ENCODE data around the gene NENF. TPM values are rescaled to one million over a fixed set of nuclear protein-coding genes. Genes with fewer than 3 reads are reported as not detected.

The NENF gene
- polyA plus RNA-seq, 1 of the 3 experiments (the other 2 are of a cell fraction): 78.7 TPM

DNA sequence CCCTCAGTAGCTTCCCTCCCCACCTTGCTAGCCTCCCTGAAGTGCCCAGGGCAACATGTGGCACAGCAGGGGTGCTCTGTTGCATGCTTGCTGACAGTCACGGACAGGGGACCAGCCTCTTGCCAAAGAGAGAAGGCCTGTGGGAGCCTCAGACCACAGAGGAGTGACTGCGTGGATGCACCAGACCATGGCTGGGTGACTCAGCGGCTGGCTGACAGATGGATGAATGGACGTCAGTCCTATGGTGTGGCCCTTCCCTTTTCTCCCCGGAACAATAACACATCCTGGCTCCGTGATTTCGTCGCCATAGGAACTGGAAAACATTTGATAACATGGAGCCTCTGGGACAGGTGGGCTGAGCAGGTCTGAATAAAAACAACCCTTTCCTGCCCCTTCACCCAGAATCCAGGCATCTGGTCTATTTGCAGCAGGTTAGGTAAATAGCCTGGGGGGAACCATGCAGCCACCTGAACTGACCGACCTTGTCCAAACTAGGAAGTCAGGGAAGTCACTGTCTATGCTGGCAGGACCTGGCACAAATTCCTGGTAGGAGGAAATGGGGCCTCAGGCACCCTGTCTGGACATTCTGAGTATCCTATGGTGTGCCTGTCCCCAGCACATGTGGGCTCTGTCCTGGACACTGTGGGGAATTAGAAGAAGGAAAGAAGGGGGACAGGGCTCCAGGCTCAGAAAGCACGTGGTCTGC, 53.3 kb downstream of the NENF start (continued):
- TF ChIP-seq, protein P1, sequence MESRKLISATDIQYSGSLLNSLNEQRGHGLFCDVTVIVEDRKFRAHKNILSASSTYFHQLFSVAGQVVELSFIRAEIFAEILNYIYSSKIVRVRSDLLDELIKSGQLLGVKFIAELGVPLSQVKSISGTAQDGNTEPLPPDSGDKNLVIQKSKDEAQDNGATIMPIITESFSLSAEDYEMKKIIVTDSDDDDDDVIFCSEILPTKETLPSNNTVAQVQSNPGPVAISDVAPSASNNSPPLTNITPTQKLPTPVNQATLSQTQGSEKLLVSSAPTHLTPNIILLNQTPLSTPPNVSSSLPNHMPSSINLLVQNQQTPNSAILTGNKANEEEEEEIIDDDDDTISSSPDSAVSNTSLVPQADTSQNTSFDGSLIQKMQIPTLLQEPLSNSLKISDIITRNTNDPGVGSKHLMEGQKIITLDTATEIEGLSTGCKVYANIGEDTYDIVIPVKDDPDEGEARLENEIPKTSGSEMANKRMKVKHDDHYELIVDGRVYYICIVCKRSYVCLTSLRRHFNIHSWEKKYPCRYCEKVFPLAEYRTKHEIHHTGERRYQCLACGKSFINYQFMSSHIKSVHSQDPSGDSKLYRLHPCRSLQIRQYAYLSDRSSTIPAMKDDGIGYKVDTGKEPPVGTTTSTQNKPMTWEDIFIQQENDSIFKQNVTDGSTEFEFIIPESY (IDR thresholded peaks at IDR 0.05; ENCODE audit: borderline replicate concordance, low read depth): no peak
- no peak for TF ChIP-seq FOXJ3 (CRISPR knock-in tag; IDR thresholded peaks at IDR 0.05)
- TF ChIP-seq TEAD4 (IDR thresholded peaks at IDR 0.05; ENCODE audit: borderline replicate concordance, insufficient read depth): no peak
- TF ChIP-seq, protein P2, sequence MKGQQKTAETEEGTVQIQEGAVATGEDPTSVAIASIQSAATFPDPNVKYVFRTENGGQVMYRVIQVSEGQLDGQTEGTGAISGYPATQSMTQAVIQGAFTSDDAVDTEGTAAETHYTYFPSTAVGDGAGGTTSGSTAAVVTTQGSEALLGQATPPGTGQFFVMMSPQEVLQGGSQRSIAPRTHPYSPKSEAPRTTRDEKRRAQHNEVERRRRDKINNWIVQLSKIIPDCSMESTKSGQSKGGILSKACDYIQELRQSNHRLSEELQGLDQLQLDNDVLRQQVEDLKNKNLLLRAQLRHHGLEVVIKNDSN (IDR thresholded peaks at IDR 0.05; ENCODE audit: borderline replicate concordance, low read depth): no peak
- no peak for TF ChIP-seq TAF1 (IDR thresholded peaks at IDR 0.05; ENCODE audit: borderline replicate concordance, low read depth, low read length)
- no peak for TF ChIP-seq CHD2 (IDR thresholded peaks at IDR 0.05; ENCODE audit: low read length, partially characterized antibody)
- TF ChIP-seq MXI1 (IDR thresholded peaks at IDR 0.05; ENCODE audit: low read depth, low read length): peak; percentile 17; the same call in 1 of the 2 replicates

DNA sequence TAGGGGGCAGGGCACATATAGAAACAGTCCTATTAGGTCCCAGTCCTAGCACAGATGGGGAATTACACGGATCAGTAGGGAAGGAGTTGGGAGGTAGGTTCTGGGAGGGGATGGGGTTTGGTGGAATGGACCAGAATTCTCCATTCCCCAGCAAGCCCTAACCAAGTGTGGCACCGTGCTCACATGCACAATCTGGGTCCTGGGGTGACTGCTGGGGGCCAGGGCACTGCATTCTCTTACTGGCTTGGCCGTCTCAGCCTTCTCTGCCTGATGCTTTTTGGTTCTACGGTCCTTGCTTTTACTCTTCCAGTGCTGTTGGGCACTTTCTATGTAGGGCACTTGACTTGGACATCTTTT, 53.9 kb downstream of the NENF start:
- ChIA-PET POLR2A (no interaction called here), CTCF (no interaction called here)
- Histone ChIP-seq H2AFZ (ENCODE audit: low read depth) (no peak overlapping the region), H3K4me2 (no peak overlapping the region), H3K9me2 (no peaks in the 10 kb centered on the region), H3K9ac (no peak overlapping the region), H3K4me1 (ENCODE audit: control insufficient read depth in 1 of 2, insufficient read depth in 2 of 2, low read depth in 1 of 2, low read length in 1 of 2) (peaks cover 0 to 15% of the 10 kb centered on the region in 2 experiments; a peak in 1 of 4 replicates), H3K4me3 (ENCODE audit: low read depth in 2 of 2, low read length in 1 of 2) (no peak overlapping the region), H3K79me2 (ENCODE audit: insufficient read depth) (no peaks in the 10 kb centered on the region), H3K36me3 (replicated peaks in 1 of 2; ENCODE audit: control insufficient read depth in 1 of 2, insufficient read depth in 2 of 2, low read length in 1 of 2) (no peaks in the 10 kb centered on the region), H3K27ac (ENCODE audit: low read depth in 2 of 2, low read length in 1 of 2) (no peak overlapping the region; a peak in 1 of 4 replicates), H3K9me3 (no peaks in the 10 kb centered on the region), H3K27me3 (ENCODE audit: insufficient read depth) (0 out of 2 replicates have a peak, but pooled peaks cover 5% of the 10 kb centered on the region), H4K20me1 (ENCODE audit: insufficient read depth) (no peaks in the 10 kb centered on the region), H3F3A (replicated peaks; ENCODE audit: insufficient read depth) (no peaks in the 10 kb centered on the region)
- TF ChIP-seq ELF1 (IDR thresholded peaks at IDR 0.05) (no peak), FOSL2 (IDR thresholded peaks at IDR 0.05; ENCODE audit: borderline replicate concordance, low read depth) (no peak), EP300 (IDR thresholded peaks at IDR 0.05; ENCODE audit: borderline replicate concordance in 1 of 2, low read depth in 1 of 2, low read length in 1 of 2) (no peak), RAD21 (IDR thresholded peaks at IDR 0.05; ENCODE audit: low read length) (no peak), RCOR1 (IDR thresholded peaks at IDR 0.05; ENCODE audit: low read length) (no peak), POLR2AphosphoS5 (IDR thresholded peaks at IDR 0.05; ENCODE audit: low read depth, low read length) (no peak)
- no peak for DNase-seq
- WGBS (ENCODE audit: low lambda C conversion rate): 81% methylated on average over 4 of the region's 4 CpGs

All from SK-N-SH (cell line).